ENCODE results near the gene PRDM8. TPM values are rescaled to one million over a fixed set of nuclear protein-coding genes. Genes with fewer than 3 reads are reported as not detected.

The PRDM8 gene
- total RNA-seq, 1 donor from 2014 or later, result 1.0 TPM

- intact Hi-C loops (cut with micrococcal nuclease), result no loop called here
- ATAC-seq (no peak), DNase-seq (no peak)
Measured at GRCh38 chr4:80249144-80249543, 51.8 kb downstream of the PRDM8 start.

- intact Hi-C loops (cut with micrococcal nuclease), result no loop called here
- ATAC-seq, result no peak
- DNase-seq, result no peak
Measured at GRCh38 chr4:80252427-80252826, 55.1 kb downstream of the PRDM8 start.

GRCh38 chr4:80252953-80253352 is 55.6 kb downstream of the PRDM8 start:
- intact Hi-C loops (cut with micrococcal nuclease), result no loop called here
- DNase-seq (no peak), ATAC-seq (no peak)

GRCh38 chr4:80253510-80253909 is 56.2 kb downstream of the PRDM8 start:
- intact Hi-C loops (cut with micrococcal nuclease), result no loop called here
- DNase-seq (no peak), ATAC-seq (no peak)

Other genes with a start within 250 kb of the PRDM8 start
- gene ANTXR2, start 124.3 kb upstream of the PRDM8 start, total RNA-seq, result 48.9 TPM
- 0.97 TPM for gene FGF5, start 69.2 kb downstream of the PRDM8 start, total RNA-seq
- gene CFAP299, start 138.2 kb downstream of the PRDM8 start, total RNA-seq, result not detected

Measured in left ventricle myocardium superior (tissue), 1 donor.